Kidney epithelial cell (primary cell): ENCODE results near the gene SETBP1. TPM values are rescaled to one million over a fixed set of nuclear protein-coding genes. Genes with fewer than 3 reads are reported as not detected.
"Not testable (repeated sequence)": the region's sequence is repeated elsewhere in the genome, so short reads cannot be mapped to it uniquely, and the experiment has no call there.

Source experiments
- DNase-seq: peaks from one replicate; pipeline ENCODE4 v3.0.0-alpha.2; 2010; ENCODE audit warnings: low read depth
- H3K27me3 ChIP-seq: 2 replicates; pipeline ENCODE4 v1.6.0; 2011; ENCODE audit warnings: low read length; ENCODE audit not compliant: control insufficient read depth, insufficient read depth
- H3K36me3 ChIP-seq: 2 replicates; pipeline ENCODE4 v1.5.1; 2011; ENCODE audit warnings: low read length; ENCODE audit not compliant: control insufficient read depth, insufficient read depth
- H3K4me3 ChIP-seq: 2 replicates; pipeline ENCODE4 v1.5.1; 2011; ENCODE audit warnings: low read depth, mild to moderate bottlenecking, control low read depth, low read length
- CTCF ChIP-seq: IDR thresholded peaks from 2 replicates; pipeline ENCODE4 v1.5.1; 2011; ENCODE audit warnings: mild to moderate bottlenecking, moderate library complexity, low read length, control low read depth, inconsistent platforms; ENCODE audit not compliant: insufficient read depth, poor library complexity, severe bottlenecking
- total RNA-seq: library from RNA; depleted of rRNA; stranded (reverse); fragments of >200 nt; gene quantifications from 2 replicates; pipeline ENCODE4 v1.2.3, GENCODE V29; 2015

Gene SETBP1
- total RNA-seq, 1 donor from 2014 or later, result 2.9 TPM

DNA sequence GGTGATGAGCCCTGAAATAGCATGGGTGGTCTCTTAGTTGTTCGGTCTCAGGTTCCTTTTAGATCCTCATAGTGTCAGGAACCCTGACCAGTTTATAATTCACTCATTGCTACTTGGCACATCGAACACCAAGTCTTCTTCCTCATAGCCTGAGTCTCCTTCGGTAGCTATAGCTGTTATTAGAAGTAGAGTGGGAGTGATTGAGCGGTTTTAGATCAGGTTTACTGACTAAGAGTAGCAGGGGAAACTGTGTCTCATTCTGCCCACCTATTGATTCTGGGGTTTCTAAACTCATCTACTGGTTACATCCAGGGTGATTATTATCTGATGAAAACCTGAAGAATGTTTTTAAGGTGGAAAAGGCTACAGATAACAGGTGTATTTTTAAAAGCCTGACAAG lies 114.6 kb downstream of the SETBP1 start:
- Histone ChIP-seq H3K36me3 (no peaks in the 10 kb centered on the region), H3K4me3 (no peak overlapping the region), H3K27me3 (no peaks in the 10 kb centered on the region)
- TF ChIP-seq CTCF, result no peak
- DNase-seq, result no peak

DNA sequence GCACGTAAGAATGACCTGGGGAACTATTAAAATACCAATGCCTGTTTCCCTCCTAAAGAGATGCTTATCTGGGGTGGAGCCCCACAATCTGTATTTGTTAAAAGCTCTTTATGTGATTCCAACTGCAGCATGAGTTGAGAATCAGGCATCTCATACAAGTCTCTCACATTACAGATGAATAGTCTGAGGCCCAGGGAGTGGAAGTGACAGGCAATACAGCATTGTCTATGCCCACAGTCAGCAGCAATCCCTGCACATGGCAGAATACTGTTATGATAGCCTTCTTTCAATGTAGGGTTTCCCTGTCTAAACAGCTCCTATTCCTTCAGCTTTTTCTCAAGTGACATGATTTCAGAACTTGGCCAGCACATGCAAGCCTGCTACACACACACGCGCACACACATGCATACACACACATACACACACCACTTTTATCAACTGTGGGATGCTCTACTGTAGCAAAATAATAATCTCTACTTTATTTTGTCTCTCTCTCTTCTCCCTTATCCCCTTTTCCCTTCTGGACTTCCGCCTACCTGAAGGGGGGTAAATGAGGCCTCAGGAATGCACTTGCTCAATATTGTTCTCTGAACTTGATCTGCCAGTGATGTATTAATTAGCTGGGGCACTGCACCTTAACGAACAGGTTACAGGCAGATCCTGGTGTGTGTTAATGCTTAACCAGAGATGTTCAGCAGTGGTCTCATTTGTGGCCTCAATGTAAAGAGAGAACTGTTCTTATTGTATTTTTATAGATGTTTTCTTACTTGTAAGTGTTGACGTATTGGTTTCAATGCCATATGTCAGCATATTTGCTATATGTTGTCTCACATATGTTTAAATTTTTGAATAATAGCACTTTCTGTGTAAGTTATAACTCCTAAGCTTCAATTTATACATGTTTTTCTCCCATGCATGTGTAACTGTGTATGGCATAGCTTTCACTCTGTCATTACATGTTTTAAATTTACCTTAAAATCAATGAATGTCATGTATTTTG lies 116.0 kb downstream of the SETBP1 start:
- no peak for DNase-seq
- Histone ChIP-seq H3K27me3 (no peaks in the 10 kb centered on the region), H3K4me3 (no peak overlapping the region), H3K36me3 (no peaks in the 10 kb centered on the region)
- TF ChIP-seq CTCF, result no peak

GRCh38 chr18:44798433-44799048 lies 117.9 kb downstream of the SETBP1 start:
- no peak for TF ChIP-seq CTCF
- Histone ChIP-seq H3K36me3 (no peaks in the 10 kb centered on the region), H3K4me3 (no peak overlapping the region), H3K27me3 (no peaks in the 10 kb centered on the region)
- no peak for DNase-seq

DNA sequence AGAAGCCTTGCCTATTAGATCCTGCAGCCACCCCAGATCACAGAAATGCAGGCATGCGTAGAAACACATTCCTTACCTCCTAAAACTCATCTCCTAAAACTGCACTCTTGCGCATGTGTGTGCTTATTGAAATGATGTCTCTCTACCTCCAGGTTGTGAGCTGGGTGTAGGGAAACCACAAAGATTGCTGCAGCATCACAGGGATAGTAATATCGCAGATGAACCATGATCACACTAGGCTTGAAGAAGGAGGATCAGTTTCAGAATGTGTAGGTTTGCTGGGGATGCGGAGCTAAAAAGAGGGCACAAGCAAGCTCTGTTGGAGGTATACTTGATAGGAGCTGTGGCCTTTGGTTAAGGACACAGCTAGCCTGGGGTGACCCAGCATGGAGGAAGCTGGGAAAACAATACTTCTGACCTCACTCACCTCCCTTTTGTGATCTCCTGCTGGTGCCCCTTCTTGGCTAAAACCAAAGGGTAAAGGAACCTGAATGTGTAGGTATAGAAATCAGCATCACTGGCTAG lies 118.8 kb downstream of the SETBP1 start:
- H3K27me3 ChIP-seq, result no peaks in the 10 kb centered on the region
- no peak overlapping the region for H3K4me3 ChIP-seq
- no peak for TF ChIP-seq CTCF

DNA sequence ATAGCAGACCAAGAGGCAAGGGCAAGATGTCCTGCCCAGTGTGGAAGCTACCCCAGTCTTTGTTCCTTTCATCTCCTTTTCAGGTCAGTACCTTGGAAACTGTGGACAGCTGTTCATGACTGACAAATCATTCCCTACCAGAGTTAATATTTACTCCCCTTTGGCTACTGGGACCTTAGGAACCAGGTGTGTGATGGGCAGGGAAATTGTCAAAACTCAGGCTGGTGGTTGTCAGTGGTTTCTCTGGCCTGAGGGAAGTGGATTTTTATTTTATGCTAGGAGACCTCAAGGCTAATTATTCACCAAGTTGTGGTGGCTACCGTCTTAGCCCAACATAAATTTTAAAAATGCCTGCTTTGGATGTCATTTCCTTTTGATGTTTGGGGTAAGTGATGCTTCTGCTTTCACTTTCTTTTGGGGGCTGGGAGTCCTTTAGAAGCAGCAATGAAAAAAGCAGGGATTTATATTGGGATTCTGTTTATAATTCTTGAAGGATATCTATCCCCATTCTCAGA lies 119.3 kb downstream of the SETBP1 start:
- H3K36me3 ChIP-seq, result no peaks in the 10 kb centered on the region
- H3K27me3 ChIP-seq, result no peaks in the 10 kb centered on the region
- peak; percentile 65 for DNase-seq
- TF ChIP-seq CTCF, result no peak
- no peak overlapping the region for H3K4me3 ChIP-seq

More for the DNA sequence above, 118.8 kb downstream of the SETBP1 start:
- no peaks in the 10 kb centered on the region for H3K36me3 ChIP-seq
- no peak for DNase-seq

DNA sequence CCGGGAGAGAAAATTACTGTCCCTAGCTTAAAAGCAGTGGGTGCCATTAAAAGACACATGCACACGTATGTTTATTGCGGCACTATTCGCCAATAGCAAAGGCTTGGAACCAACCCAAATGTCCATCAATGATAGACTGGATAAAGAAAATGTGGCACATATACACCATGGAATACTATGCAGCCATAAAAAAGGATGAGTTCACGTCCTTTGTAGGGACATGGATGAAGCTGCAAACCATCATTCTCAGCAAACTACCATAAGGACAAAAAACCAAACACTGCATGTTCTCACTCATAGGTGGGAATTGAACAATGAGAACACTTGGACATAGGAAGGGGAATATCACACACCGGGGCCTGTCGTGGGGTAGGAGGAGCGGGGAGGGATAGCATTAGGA lies 120.1 kb downstream of the SETBP1 start:
- H3K27me3 ChIP-seq, H3K4me3 ChIP-seq, H3K36me3 ChIP-seq, DNase-seq: not testable (repeated sequence)
